Stomach (tissue), 4 donors: ENCODE results near the gene ABCC9.

ENCODE experiments used
- EP300 ChIP-seq: sonication (generic); formaldehyde crosslinking; IDR thresholded peaks from one replicate; pipeline ENCODE4 v1.6.1; 2017; ENCODE audit warnings: antibody characterized with exemption
- POLR2A ChIP-seq, 4 donors: fragments of 450-650 bp; IDR thresholded peaks; one replicate each; pipeline ENCODE4 v1.6.1; 2016; ENCODE audit warnings: antibody characterized with exemption in 4 of 4, control low read depth in 2 of 4, mild to moderate bottlenecking in 1 of 4, moderate library complexity in 1 of 4
- TF ChIP-seq, protein P1 (sequence below), 7 experiments: fragments of 450-650 bp in 4 of 7; fragments of 200-600 bp in 3 of 7; sonication (generic) in 3 of 7; IDR thresholded peaks; one replicate each; pipeline ENCODE4 v1.5.1; 2016 to 2019; ENCODE audit warnings: antibody characterized with exemption in 7 of 7, control low read depth in 2 of 7, mild to moderate bottlenecking in 1 of 7

DNA sequence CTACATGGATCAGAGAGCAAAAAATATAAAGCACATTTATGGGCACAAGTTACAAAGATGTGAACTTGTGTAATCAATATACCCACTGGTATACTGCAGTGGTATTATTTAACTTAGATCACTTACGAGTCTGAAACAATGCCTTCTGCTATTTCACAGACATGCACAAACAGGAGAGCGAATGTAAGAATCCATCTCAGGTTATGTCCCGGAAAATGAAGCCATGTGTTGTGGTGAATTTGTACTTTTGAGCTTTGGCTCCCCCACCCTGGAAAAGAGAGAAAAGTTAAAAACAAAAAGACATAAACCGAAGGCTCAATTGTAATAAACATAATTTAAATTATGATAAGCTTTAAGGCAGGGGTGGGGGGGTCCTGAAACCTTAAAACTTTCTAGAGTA lies 7.6 kb downstream of the ABCC9 start:
- TF ChIP-seq, protein P1, sequence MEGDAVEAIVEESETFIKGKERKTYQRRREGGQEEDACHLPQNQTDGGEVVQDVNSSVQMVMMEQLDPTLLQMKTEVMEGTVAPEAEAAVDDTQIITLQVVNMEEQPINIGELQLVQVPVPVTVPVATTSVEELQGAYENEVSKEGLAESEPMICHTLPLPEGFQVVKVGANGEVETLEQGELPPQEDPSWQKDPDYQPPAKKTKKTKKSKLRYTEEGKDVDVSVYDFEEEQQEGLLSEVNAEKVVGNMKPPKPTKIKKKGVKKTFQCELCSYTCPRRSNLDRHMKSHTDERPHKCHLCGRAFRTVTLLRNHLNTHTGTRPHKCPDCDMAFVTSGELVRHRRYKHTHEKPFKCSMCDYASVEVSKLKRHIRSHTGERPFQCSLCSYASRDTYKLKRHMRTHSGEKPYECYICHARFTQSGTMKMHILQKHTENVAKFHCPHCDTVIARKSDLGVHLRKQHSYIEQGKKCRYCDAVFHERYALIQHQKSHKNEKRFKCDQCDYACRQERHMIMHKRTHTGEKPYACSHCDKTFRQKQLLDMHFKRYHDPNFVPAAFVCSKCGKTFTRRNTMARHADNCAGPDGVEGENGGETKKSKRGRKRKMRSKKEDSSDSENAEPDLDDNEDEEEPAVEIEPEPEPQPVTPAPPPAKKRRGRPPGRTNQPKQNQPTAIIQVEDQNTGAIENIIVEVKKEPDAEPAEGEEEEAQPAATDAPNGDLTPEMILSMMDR (IDR thresholded peaks at IDR 0.05), result no peak
- no peak for TF ChIP-seq POLR2A (IDR thresholded peaks at IDR 0.05)
- TF ChIP-seq EP300, result no peak
